ENCODE results near the gene SAT2.
"Not testable (repeated sequence)": the region's sequence is repeated elsewhere in the genome, so short reads cannot be mapped to it uniquely, and the experiment has no call there.

The SAT2 gene

GRCh38 chr17:7626307-7626706 lies 1.3 kb downstream of the SAT2 start:
- TF ChIP-seq CTCF (conservative IDR thresholded peaks at IDR 0.05; ENCODE audit: low read depth, low read length), result no peak
- H3K4me3 ChIP-seq (ENCODE audit: low read depth, low read length), result peak overlapping the region; percentile 89
- DNase-seq (ENCODE audit: low read depth), result no peak

GRCh38 chr17:7625749-7626148 lies 1.9 kb downstream of the SAT2 start:
- H3K4me3 ChIP-seq (ENCODE audit: low read depth, low read length); DNase-seq (ENCODE audit: low read depth): not testable (repeated sequence)

- DNase-seq (ENCODE audit: low read depth), result no peak
- no peak for TF ChIP-seq CTCF (conservative IDR thresholded peaks at IDR 0.05; ENCODE audit: low read depth, low read length)
These were observed 4.0 kb downstream of the SAT2 start for GRCh38 chr17:7623661-7624060.

GRCh38 chr17:7620835-7621234 lies 6.8 kb downstream of the SAT2 start:
- TF ChIP-seq CTCF (conservative IDR thresholded peaks at IDR 0.05; ENCODE audit: low read depth, low read length), result no peak
- H3K4me3 ChIP-seq (ENCODE audit: low read depth, low read length), result no peak overlapping the region
- no peak for DNase-seq (ENCODE audit: low read depth)

More at GRCh38 chr17:7623661-7624060, 4.0 kb downstream of the SAT2 start:
- H3K4me3 ChIP-seq (ENCODE audit: low read depth, low read length), result no peak overlapping the region

GRCh38 chr17:7618608-7619007 lies 9.0 kb downstream of the SAT2 start:
- no peak for DNase-seq (ENCODE audit: low read depth)
- H3K4me3 ChIP-seq (ENCODE audit: low read depth, low read length), result no peak overlapping the region
- no peak for TF ChIP-seq CTCF (conservative IDR thresholded peaks at IDR 0.05; ENCODE audit: low read depth, low read length)

- peak overlapping the region; percentile 54 for H3K4me3 ChIP-seq (ENCODE audit: low read depth, low read length)
- no peak for TF ChIP-seq CTCF (conservative IDR thresholded peaks at IDR 0.05; ENCODE audit: low read depth, low read length)
- no peak for DNase-seq (ENCODE audit: low read depth)
These were observed 12.3 kb downstream of the SAT2 start for GRCh38 chr17:7615265-7615747.

- peak; percentile 70 for TF ChIP-seq CTCF (conservative IDR thresholded peaks at IDR 0.05; ENCODE audit: low read depth, low read length)
- peak; percentile 100 for DNase-seq (ENCODE audit: low read depth)
- peak within 1 kb of the TSS; percentile 82 for H3K4me3 ChIP-seq (ENCODE audit: low read depth, low read length)
These were observed 13.0 kb downstream of the SAT2 start, which contains the start of gene FXR2 for GRCh38 chr17:7614425-7615264. Gene FXR2 (minus strand): TSS chr17:7614897. CDS start chr17:7614532, 365 bp downstream.
